ENCODE measurements around the gene NUP43.
"Not testable (repeated sequence)": the region's sequence is repeated elsewhere in the genome, so short reads cannot be mapped to it uniquely, and the experiment has no call there.

NUP43 gene

DNA sequence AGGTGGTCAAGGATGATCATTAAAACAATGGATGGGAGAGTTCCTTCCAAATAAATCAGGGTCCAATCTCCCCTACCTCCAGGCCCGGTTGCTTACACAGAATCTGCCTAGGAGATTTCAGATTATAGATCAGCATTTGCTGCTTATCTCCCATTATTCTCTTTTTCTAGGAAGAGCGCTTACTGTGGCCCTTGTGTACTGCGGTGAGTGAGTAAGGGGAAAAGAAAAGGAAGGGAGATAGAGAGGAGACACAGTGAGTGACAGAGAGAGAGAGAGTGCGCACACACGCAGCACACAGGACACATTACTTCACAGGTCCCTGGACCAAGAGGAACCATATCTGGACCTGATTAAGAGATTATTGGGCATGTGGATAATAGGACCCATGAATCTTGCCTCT lies 34.6 kb downstream of the NUP43 start:
- in situ Hi-C loops (cut with MboI; ENCODE audit: low pct_unique_long_range_greater_than_20kb, low sequenced_read_pairs), result no loop called here

DNA sequence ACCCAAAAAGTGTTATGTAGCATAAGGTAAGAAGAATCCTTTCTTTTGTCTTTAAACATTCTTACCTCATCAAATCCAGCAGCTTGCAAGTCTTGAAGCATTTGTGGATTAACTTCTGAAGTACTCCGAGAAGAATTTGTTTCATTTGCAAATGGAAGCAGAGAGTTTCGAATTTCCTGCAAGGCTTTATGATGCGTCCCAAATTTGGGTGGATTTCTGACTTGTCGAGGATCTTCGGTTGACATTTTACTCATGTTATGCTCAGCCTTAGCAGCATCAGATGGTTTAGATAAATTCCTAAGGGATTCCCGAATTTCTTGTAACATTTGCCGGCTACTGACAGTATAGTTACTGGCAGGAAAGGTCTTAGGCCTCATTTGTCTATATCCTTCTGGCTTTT lies 44.6 kb downstream of the NUP43 start:
- DNase-seq, result no peak
- in situ Hi-C loops (cut with MboI; ENCODE audit: low pct_unique_long_range_greater_than_20kb, low sequenced_read_pairs), result no loop called here

More for the DNA sequence above, 34.6 kb downstream of the NUP43 start:
- no peak for DNase-seq

DNA sequence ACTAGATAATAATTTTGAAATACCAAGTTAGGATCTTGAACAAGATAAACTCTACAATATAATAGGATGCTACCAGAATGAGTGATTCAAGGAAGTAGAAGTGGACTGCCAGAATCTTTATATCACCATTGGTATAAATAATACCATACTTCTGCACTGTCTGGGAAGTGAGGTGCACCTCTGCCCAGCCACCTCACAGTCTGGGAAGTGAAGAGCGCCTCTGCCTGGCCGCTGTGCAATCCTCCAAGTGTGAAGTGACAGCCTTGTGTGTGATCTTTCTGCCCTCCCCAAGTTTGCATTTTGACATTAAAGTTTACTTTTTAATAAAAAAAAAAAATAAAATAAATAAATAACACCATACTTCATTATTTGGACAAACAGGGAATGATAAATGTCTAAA lies 47.2 kb downstream of the NUP43 start:
- in situ Hi-C loops (cut with MboI; ENCODE audit: low pct_unique_long_range_greater_than_20kb, low sequenced_read_pairs), result no loop called here
- no peak for DNase-seq

DNA sequence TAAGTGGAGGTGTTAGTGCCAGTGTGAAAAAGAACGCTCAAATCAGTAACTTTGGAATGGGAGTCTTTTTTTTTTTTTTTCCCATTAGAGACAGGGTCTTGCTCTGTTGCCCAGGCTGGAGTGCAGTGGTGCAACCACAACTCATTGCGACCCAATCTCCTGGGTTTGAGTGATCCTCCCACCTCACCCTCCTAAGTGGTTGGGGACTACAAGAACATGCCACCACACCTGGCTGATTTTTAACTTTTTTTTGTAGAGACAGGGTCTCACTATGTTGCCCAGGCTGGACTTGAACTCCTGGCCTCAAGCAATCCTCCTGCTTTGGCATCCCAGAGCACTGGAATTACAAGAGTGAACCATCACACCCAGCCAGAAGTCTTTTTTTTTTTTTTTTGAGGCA lies 48.2 kb downstream of the NUP43 start:
- DNase-seq, result no peak
- in situ Hi-C loops (cut with MboI; ENCODE audit: low pct_unique_long_range_greater_than_20kb, low sequenced_read_pairs), result no loop called here

DNA sequence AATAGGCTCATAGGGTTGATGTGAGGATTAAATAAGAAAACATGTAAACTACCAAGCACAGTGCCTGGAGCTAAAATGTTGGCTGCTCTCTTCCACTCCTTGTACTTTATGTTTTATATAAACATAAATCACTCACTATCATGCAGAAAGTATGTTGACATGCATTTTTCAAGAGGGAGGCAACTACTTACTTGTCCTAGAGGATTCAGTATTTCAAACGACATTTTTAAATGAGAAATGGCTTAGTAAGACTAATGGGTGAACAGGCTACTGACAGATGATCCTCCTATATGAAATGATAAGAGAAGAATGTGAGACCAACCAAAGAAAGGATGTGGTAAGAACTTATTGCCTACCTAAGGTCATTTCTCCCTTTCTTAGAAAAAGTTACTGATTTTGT lies 49.4 kb downstream of the NUP43 start:
- in situ Hi-C loops (cut with MboI; ENCODE audit: low pct_unique_long_range_greater_than_20kb, low sequenced_read_pairs), result no loop called here
- no peak for DNase-seq

DNA sequence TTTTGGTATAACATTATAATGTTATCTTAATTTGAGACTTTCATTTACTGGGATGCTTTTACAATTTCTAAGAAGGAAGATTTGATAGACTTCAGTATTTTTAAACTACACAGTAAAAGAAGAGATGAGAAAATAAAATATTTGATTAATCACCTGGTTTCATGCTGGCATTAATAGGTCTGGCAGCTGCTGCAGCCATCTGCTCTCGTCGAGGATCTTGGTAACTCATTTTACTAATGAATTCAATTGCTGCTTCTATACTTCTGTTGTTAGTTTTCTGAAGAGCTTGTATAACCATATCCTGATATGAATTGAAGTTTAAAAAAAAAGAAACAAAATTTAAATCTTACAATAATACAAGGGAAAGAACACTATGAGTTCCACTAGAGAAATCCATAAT lies 51.4 kb downstream of the NUP43 start:
- in situ Hi-C loops (cut with MboI; ENCODE audit: low pct_unique_long_range_greater_than_20kb, low sequenced_read_pairs), result no loop called here
- no peak for DNase-seq

DNA sequence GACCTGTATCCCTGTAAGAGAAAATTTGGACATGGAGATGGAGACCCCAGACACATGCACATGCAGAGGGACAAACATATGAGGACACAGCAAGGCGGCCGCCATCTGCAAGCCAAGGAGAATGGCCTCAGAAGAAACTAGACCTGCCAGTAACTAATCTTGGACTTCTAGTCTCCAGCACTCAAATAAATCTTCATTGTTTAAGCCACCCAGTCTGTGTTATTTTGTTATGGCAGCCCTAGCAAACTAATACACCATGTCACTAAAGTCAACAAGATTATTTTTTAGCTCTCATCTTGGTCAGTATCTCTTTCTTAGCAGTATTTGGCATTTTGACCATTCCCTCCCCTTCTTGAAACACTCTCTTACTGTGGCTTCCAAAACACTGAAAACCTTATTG lies 55.1 kb downstream of the NUP43 start:
- in situ Hi-C loops (cut with MboI; ENCODE audit: low pct_unique_long_range_greater_than_20kb, low sequenced_read_pairs), result no loop called here
- DNase-seq, result no peak

DNA sequence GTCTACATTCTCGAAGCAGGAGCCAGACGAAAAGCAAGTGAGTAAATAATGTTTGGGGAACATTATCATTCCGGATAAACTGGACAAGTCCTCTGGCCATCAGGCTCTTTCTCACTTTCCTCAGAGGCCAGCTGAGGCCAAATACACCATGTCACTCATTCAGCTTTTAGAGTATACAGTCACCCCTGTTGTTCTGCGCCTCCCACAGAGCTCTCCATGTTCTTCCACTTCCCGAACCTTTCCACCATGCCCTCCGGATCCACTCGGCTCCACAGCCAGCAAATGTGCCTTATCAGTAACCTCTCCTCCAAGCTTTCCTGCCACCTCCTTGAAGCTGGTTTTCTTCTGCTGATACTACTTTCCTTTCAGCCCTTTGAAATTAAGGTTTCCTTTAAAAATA lies 60.1 kb downstream of the NUP43 start:
- no peak for DNase-seq
- in situ Hi-C loops (cut with MboI; ENCODE audit: low pct_unique_long_range_greater_than_20kb, low sequenced_read_pairs), result no loop called here

DNA sequence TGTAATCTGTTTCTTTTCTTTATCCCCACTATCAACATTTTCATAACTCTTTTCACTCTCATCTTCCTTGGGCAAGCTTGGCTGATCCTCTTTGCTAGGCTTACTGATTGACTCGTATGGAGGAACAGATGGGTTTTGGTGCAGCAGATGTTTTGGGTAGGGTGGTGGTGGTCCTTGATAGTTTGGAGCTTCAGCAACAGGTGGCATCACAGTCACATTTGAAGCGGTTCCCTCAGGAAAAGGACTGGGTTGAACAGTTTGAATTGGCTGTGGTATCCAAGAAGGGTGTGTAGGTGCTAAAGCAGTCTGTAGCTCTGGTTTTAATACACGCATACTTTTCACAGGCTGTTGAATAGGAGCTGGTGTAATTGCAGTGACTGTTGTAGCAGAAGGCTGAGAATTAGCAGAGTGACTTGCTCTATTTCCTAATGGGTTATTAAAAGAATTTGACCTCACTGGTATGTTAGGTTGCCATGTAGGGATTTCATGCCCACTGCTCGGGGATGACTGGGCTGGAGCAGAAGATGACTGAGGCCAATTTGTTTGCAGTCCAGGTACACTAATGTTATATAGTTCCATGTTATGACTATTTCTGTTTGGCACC lies 63.0 kb downstream of the NUP43 start:
- no peak for DNase-seq
- in situ Hi-C loops (cut with MboI; ENCODE audit: low pct_unique_long_range_greater_than_20kb, low sequenced_read_pairs), result no loop called here

DNA sequence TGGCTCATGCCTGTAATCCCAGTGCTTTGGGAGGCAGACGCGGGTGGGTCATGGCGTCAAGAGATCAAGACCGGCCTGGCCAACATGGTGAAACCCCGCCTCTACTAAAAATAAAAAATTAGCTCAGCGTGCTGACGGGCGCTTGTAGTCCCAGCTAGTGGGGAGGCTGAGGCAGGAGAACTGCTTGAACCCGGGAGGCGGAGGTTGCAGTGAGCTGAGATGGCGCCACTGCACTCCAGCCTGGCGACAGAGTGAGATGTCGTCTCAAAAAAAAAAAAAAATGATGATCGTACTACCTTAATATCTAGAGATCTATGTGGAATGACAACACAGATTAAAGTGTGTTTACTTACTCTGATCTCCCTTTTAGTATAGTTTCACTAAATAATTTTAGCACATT lies 64.5 kb downstream of the NUP43 start:
- in situ Hi-C loops (cut with MboI; ENCODE audit: low pct_unique_long_range_greater_than_20kb, low sequenced_read_pairs); DNase-seq: not testable (repeated sequence)

DNA sequence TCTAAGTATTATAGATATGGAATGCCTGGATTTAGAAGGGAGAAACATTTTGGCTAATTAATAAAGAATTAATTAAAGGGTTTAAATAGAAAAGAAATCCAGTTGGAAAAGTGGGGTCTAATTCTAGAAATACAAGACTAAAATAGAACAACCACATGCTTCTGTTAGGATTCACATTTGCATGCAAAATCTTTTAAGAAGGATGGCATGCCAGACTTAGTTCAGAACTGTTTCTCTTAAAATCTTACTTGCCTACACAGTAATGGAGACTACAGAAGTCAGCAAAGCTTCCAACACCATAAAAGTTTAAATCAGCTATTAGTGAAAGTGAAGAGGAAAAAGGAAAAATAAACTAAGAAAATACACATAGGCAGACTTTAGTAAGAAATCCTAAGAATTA lies 65.1 kb downstream of the NUP43 start:
- in situ Hi-C loops (cut with MboI; ENCODE audit: low pct_unique_long_range_greater_than_20kb, low sequenced_read_pairs), result no loop called here
- DNase-seq, result no peak

DNA sequence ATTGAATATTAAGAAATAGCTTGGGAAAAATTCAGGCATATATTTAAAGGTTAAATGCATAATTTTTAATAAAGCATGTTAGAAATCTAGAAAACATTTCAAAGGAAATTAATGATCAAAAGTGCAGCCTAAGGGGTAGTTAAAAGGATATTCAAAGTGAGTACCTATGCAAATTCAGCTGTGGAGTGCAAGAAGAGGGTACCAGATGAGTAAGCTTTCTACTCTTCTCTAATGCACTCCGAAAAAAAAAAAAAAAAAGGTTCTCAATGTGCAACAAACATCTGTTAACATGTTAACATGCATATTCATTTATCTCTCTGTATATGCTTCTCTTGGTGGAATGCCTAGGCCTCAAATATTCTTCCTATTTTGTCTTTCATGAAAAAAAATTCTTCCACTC lies 65.8 kb downstream of the NUP43 start:
- no peak for DNase-seq
- in situ Hi-C loops (cut with MboI; ENCODE audit: low pct_unique_long_range_greater_than_20kb, low sequenced_read_pairs), result no loop called here
